Naive thymus-derived CD4-positive, alpha-beta T cell (primary cell): ENCODE results near the gene SERP2. TPM values are rescaled to one million over a fixed set of nuclear protein-coding genes. Genes with fewer than 3 reads are reported as not detected.

Source experiments
- ATAC-seq: fragments of 150-1000 bp; cut with Tn5 transposase; 2 replicates; pipeline ENCODE4 v1.10.0; 2021; ENCODE audit warnings: mild to moderate bottlenecking, moderate library complexity
- CTCF ChIA-PET: fragments of 350-600 bp; sonication (Branson Sonifier 250); formaldehyde crosslinking; loops from one replicate; lab custom pipeline; 2021; ENCODE audit warnings: antibody characterized with exemption; lab: Charles Lee
- POLR2A ChIA-PET: fragments of 350-600 bp; sonication (Branson Sonifier 250); formaldehyde crosslinking; loops from one replicate; lab custom pipeline; 2021; ENCODE audit warnings: antibody characterized with exemption, inconsistent platforms; lab: Charles Lee
- DNase-seq, 9 donors: peaks; one replicate each; pipeline versions ENCODE4 v3.0.0 to v3.0.0-alpha.2; 2020 to 2022; ENCODE audit warnings: mixed read lengths in 1 of 9
- H3K27ac ChIP-seq: one replicate; pipeline ENCODE4 v1.7.0; 2013; ENCODE audit warnings: mild to moderate bottlenecking, low read depth, low read length, moderate library complexity
- H3K27me3 ChIP-seq, 2 donors: one replicate each; pipeline ENCODE4 v1.7.0; 2013; ENCODE audit warnings: low read length in 2 of 2, mild to moderate bottlenecking in 2 of 2, moderate library complexity in 2 of 2; ENCODE audit not compliant: control insufficient read depth in 2 of 2, insufficient read depth in 2 of 2
- H3K36me3 ChIP-seq, 3 experiments: 1 replicate in 2 of 3; 2 replicates in 1 of 3; pipeline ENCODE4 v1.7.0; 2013; ENCODE audit warnings: low read length in 3 of 3, mild to moderate bottlenecking in 3 of 3, moderate library complexity in 1 of 3; ENCODE audit not compliant: insufficient read depth in 3 of 3, control insufficient read depth in 2 of 3
- H3K4me1 ChIP-seq, 2 donors: one replicate each; pipeline ENCODE4 v1.7.0; 2013; ENCODE audit warnings: low read length in 2 of 2, mild to moderate bottlenecking in 2 of 2, moderate library complexity in 1 of 2; ENCODE audit not compliant: control insufficient read depth in 2 of 2, insufficient read depth in 2 of 2
- H3K4me3 ChIP-seq: 2 replicates; pipeline ENCODE4 v1.7.0; 2013; ENCODE audit warnings: mild to moderate bottlenecking, low read length
- H3K9me3 ChIP-seq, 3 experiments: 1 replicate in 2 of 3; 2 replicates in 1 of 3; pipeline ENCODE4 v1.7.0; 2013; ENCODE audit warnings: low read length in 3 of 3; ENCODE audit not compliant: control insufficient read depth in 2 of 3
- H3K27ac Mint-ChIP-seq, 9 donors: one replicate each; pipeline ENCODE4 v1.8.0; 2020 to 2022; ENCODE audit warnings: mixed read lengths in 9 of 9, mild to moderate bottlenecking in 8 of 9, moderate library complexity in 5 of 9, inconsistent platforms in 2 of 9
- H3K27me3 Mint-ChIP-seq, 5 donors: one replicate each; pipeline ENCODE4 v1.8.0; 2021 to 2022; ENCODE audit warnings: mixed read lengths in 5 of 5, mild to moderate bottlenecking in 1 of 5
- H3K36me3 Mint-ChIP-seq, 5 donors: one replicate each; pipeline ENCODE4 v1.8.0; 2020 to 2022; ENCODE audit warnings: mixed read lengths in 5 of 5, mild to moderate bottlenecking in 3 of 5, inconsistent platforms in 1 of 5
- H3K4me1 Mint-ChIP-seq, 7 donors: one replicate each; pipeline ENCODE4 v1.8.0; 2020 to 2022; ENCODE audit warnings: mixed read lengths in 7 of 7, mild to moderate bottlenecking in 3 of 7, inconsistent platforms in 1 of 7
- H3K4me3 Mint-ChIP-seq, 10 donors: one replicate each; pipeline ENCODE4 v1.8.0; 2020 to 2022; ENCODE audit warnings: mild to moderate bottlenecking in 10 of 10, mixed read lengths in 10 of 10, moderate library complexity in 6 of 10, inconsistent platforms in 2 of 10
- H3K9me3 Mint-ChIP-seq, 11 donors: one replicate each; pipeline ENCODE4 v1.8.0; 2020 to 2022; ENCODE audit warnings: mixed read lengths in 11 of 11, mild to moderate bottlenecking in 4 of 11, inconsistent platforms in 1 of 11, moderate library complexity in 1 of 11
- intact Hi-C, 2 donors: fragments of 100-400 bp; cut with micrococcal nuclease; formaldehyde crosslinking; loops; one replicate each; pipeline ENCODE4 v1.15.1; 2023
- polyA plus RNA-seq, 2 donors: library from polyadenylated mRNA; unstranded; fragments of 300-500 nt; fragmentation: Illumina TruSeq; gene quantifications; one replicate each; pipeline ENCODE4 v1.2.3, GENCODE V29; 2021
- total RNA-seq, 6 experiments: library from RNA in 5 of 6; stranded (reverse) in 5 of 6; gene quantifications; 1 replicate in 5 of 6; 2 replicates in 1 of 6; pipeline ENCODE4 v1.2.3 and lab custom pipeline; 2021 to 2026

SERP2 gene
- total and polyA plus RNA-seq, 7 experiments from 2014 or later = 0.37 to 0.93 (median 0.58) TPM; not detected in 4

GRCh38 chr13:44425041-44425814 lies 51.6 kb downstream of the SERP2 start:
- Histone ChIP-seq H3K27me3 (no peaks in the 10 kb centered on the region), H3K4me3 (no peak overlapping the region), H3K9me3 (no peaks in the 10 kb centered on the region), H3K36me3 (no peaks in the 10 kb centered on the region), H3K27ac (no peak overlapping the region), H3K4me1 (no peaks in the 10 kb centered on the region)
- H3K27ac Mint-ChIP-seq = no peak overlapping the region
- intact Hi-C loops = no loop called here
- H3K4me1 Mint-ChIP-seq = peaks cover 0 to 1% (median 0%) of the 10 kb centered on the region in 7 donors
- peaks cover 16 to 32% (median 23%) of the 10 kb centered on the region in 5 donors for H3K27me3 Mint-ChIP-seq
- ChIA-PET POLR2A (no interaction called here), CTCF (no interaction called here)
- DNase-seq (no peak), ATAC-seq (no peak)
- H3K4me3 Mint-ChIP-seq = no peak overlapping the region
- no peaks in the 10 kb centered on the region for H3K36me3 Mint-ChIP-seq
- H3K9me3 Mint-ChIP-seq = no peaks in the 10 kb centered on the region

- Mint-ChIP-seq H3K27ac (no peak overlapping the region), H3K27me3 (peaks cover 16 to 32% (median 23%) of the 10 kb centered on the region in 5 donors), H3K36me3 (no peaks in the 10 kb centered on the region), H3K4me3 (no peak overlapping the region), H3K9me3 (no peaks in the 10 kb centered on the region), H3K4me1 (peaks cover 0 to 1% (median 0%) of the 10 kb centered on the region in 7 donors)
- no peaks in the 10 kb centered on the region for H3K27me3 ChIP-seq
- ChIA-PET CTCF (no interaction called here), POLR2A (no interaction called here)
- no peak for DNase-seq
- no peaks in the 10 kb centered on the region for H3K9me3 ChIP-seq
- H3K36me3 ChIP-seq = no peaks in the 10 kb centered on the region
- intact Hi-C loops = no loop called here
- H3K4me1 ChIP-seq = no peaks in the 10 kb centered on the region
- ATAC-seq = no peak
- H3K27ac ChIP-seq = no peak overlapping the region
- no peak overlapping the region for H3K4me3 ChIP-seq
Measured at GRCh38 chr13:44425815-44426078, 52.1 kb downstream of the SERP2 start.

GRCh38 chr13:44426461-44426860 lies 52.8 kb downstream of the SERP2 start:
- no peak overlapping the region for H3K27ac Mint-ChIP-seq
- no peaks in the 10 kb centered on the region for H3K9me3 Mint-ChIP-seq
- ATAC-seq = no peak
- H3K27me3 Mint-ChIP-seq = peaks cover 18 to 32% (median 23%) of the 10 kb centered on the region in 5 donors
- DNase-seq = no peak
- H3K36me3 Mint-ChIP-seq = no peaks in the 10 kb centered on the region
- peaks cover 0 to 1% (median 0%) of the 10 kb centered on the region in 7 donors for H3K4me1 Mint-ChIP-seq
- Histone ChIP-seq H3K27ac (no peak overlapping the region), H3K9me3 (no peaks in the 10 kb centered on the region), H3K4me1 (no peaks in the 10 kb centered on the region), H3K27me3 (no peaks in the 10 kb centered on the region), H3K36me3 (no peaks in the 10 kb centered on the region), H3K4me3 (no peak overlapping the region)
- no peak overlapping the region for H3K4me3 Mint-ChIP-seq
- POLR2A ChIA-PET = no interaction called here
- CTCF ChIA-PET = no interaction called here
- intact Hi-C loops = no loop called here

- ChIA-PET POLR2A (no interaction called here), CTCF (interaction anchor here (0.9 kb wide), 1 partner anchor 9 kb away, joined by 4 read pairs; no protein-coding TSS in a partner anchor)
- no peak overlapping the region for H3K4me3 ChIP-seq
- intact Hi-C loops = no loop called here
- H3K9me3 Mint-ChIP-seq = no peaks in the 10 kb centered on the region
- no peaks in the 10 kb centered on the region for H3K36me3 ChIP-seq
- H3K9me3 ChIP-seq = no peaks in the 10 kb centered on the region
- no peak overlapping the region for H3K4me3 Mint-ChIP-seq
- H3K27ac ChIP-seq = no peak overlapping the region
- peaks cover 6 to 30% (median 6%) of the 10 kb centered on the region in 5 donors for H3K27me3 Mint-ChIP-seq
- H3K27me3 ChIP-seq = no peaks in the 10 kb centered on the region
- H3K36me3 Mint-ChIP-seq = peaks cover 0 to 13% (median 0%) of the 10 kb centered on the region in 5 donors
- ATAC-seq (no peak), DNase-seq (no peak)
- no peaks in the 10 kb centered on the region for H3K4me1 ChIP-seq
- no peak overlapping the region for H3K27ac Mint-ChIP-seq
- peaks cover 0 to 3% (median 0%) of the 10 kb centered on the region in 7 donors for H3K4me1 Mint-ChIP-seq
Measured at GRCh38 chr13:44429311-44429710, 55.7 kb downstream of the SERP2 start.

GRCh38 chr13:44431150-44431549 lies 57.5 kb downstream of the SERP2 start:
- CTCF ChIA-PET = no interaction called here
- no peak overlapping the region for H3K4me3 ChIP-seq
- H3K9me3 ChIP-seq = no peaks in the 10 kb centered on the region
- peaks cover 0 to 19% (median 2%) of the 10 kb centered on the region in 5 donors for H3K36me3 Mint-ChIP-seq
- peaks cover 2 to 43% (median 4%) of the 10 kb centered on the region in 5 donors for H3K27me3 Mint-ChIP-seq
- no peaks in the 10 kb centered on the region for H3K9me3 Mint-ChIP-seq
- ATAC-seq (no peak), DNase-seq (no peak)
- no peaks in the 10 kb centered on the region for H3K27me3 ChIP-seq
- H3K27ac ChIP-seq = no peak overlapping the region
- no peak overlapping the region for H3K4me3 Mint-ChIP-seq
- H3K36me3 ChIP-seq = no peaks in the 10 kb centered on the region
- intact Hi-C loops = loop anchor here in 1 of 2 donors (10.0 kb wide), 1 partner anchor 156 kb away; no protein-coding TSS in a partner anchor
- POLR2A ChIA-PET = no interaction called here
- H3K27ac Mint-ChIP-seq = no peak overlapping the region
- peaks cover 8 to 9% of the 10 kb centered on the region in 2 donors for H3K4me1 ChIP-seq
- peaks cover 6 to 18% (median 15%) of the 10 kb centered on the region in 7 donors for H3K4me1 Mint-ChIP-seq

- Mint-ChIP-seq H3K27ac (peak overlapping the region in 1 of 9 donors; percentile 42), H3K27me3 (peaks cover 6 to 54% (median 9%) of the 10 kb centered on the region in 5 donors), H3K36me3 (peaks cover 0 to 19% (median 2%) of the 10 kb centered on the region in 5 donors), H3K4me3 (no peak overlapping the region), H3K9me3 (no peaks in the 10 kb centered on the region), H3K4me1 (peaks cover 13 to 31% (median 24%) of the 10 kb centered on the region in 7 donors)
- ChIA-PET POLR2A (no interaction called here), CTCF (interaction anchor here (1.0 kb wide), 1 partner anchor 241 kb away, joined by 4 read pairs; no protein-coding TSS in a partner anchor)
- no peaks in the 10 kb centered on the region for H3K9me3 ChIP-seq
- H3K27ac ChIP-seq = no peak overlapping the region
- peaks cover 13 to 14% of the 10 kb centered on the region in 2 donors for H3K4me1 ChIP-seq
- peaks cover 0 to 3% of the 10 kb centered on the region in 2 donors for H3K27me3 ChIP-seq
- DNase-seq (no peak), ATAC-seq (no peak)
- H3K36me3 ChIP-seq = no peaks in the 10 kb centered on the region
- H3K4me3 ChIP-seq = no peak overlapping the region
- intact Hi-C loops = loop anchor here in 1 of 2 donors (10.0 kb wide), 1 partner anchor 158 kb away; no protein-coding TSS in a partner anchor
Measured at GRCh38 chr13:44432650-44433049, 59.0 kb downstream of the SERP2 start.
